Amniotic epithelial cell (primary cell): Measurements from ENCODE around the gene EEF1A2.
"Not testable (repeated sequence)": the region's sequence is repeated elsewhere in the genome, so short reads cannot be mapped to it uniquely, and the experiment has no call there.

Source experiments
- DNase-seq: peaks from one replicate; pipeline ENCODE4 v3.0.0-alpha.2; 2010; ENCODE audit warnings: low read depth

Gene EEF1A2

GRCh38 chr20:63520504-63520933 is 21.6 kb upstream of the EEF1A2 start, which contains the start of gene PPDPF:
TSS of gene PPDPF (plus strand) at chr20:63520765. CDS start at chr20:63521309, 544 bp downstream.
- peak; percentile 61 for DNase-seq

DNA sequence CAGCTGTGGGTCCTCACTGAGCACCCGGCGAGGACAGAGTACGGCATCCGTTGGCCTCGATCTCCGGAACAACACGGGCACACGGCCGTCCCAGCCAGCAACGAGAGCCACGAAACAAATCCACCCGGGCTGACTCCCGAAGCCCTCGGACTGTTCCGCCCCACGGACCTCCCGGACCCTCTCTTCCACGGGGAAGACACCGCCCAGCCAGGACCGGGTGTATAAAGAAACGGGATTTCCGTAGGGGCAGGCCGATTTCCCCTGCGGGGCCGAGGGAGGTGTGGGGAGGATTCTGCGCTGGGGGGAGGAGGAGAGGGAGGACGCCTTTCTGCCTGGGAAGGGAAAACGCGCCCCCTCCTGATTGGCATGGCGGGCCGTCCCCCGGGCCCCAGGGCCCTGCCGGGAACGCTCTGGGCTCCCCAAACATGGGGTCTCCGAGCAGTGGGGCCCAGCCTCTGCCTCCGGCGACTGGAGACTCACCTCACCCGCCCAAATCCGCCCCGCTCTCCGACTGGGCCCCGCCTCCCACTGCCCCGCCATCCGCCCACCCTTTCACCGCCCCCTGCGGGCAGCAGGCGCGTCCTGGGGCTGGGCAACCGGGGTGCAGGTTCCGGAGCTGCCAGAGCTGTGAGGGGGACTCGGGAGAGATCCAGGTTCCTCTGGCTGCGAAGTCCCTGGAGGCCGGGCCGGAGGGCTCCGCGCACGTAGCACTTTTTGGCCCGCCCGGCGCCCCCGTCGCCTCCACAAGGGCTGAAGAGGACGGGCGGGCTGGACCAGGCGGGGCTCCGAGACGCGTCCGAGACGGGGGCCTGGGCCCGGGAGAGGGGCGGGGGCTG is 21.0 kb upstream of the EEF1A2 start:
- no peak for DNase-seq

DNA sequence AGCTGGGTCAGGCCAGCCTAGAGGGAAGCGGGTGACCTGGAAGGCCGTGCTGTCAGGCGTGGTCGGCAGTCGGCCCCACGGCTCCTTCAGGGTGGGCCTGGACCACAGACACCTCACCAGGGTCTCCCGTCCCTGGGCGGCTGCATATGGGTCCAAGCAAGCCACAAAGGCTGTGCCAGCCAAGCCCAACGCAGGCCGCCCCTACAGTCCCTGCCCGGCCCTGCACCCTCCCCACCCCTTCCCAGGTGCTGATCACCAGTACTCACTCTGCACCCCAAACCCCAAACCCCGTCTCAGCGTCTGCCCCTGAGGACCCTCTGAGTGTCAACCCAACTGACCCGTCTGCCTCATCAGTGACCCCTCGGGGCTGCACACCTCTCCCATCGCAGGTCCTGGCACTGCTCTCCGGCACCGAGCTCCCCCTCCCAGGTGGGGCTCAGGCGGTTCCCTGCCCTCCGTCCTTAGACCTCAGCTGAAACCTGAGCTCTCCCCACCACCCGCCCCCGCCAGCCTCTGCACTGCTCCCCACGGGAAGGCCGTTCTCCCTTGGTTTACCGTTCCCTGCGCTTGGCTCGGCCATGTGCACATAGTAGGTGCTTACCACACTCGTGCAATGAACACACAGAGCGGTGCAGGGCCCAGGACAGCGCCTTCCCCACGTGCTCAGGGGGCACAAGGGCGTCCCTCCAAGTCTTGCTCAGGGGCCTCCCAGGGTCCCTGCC is 20.2 kb upstream of the EEF1A2 start:
- no peak for DNase-seq

DNA sequence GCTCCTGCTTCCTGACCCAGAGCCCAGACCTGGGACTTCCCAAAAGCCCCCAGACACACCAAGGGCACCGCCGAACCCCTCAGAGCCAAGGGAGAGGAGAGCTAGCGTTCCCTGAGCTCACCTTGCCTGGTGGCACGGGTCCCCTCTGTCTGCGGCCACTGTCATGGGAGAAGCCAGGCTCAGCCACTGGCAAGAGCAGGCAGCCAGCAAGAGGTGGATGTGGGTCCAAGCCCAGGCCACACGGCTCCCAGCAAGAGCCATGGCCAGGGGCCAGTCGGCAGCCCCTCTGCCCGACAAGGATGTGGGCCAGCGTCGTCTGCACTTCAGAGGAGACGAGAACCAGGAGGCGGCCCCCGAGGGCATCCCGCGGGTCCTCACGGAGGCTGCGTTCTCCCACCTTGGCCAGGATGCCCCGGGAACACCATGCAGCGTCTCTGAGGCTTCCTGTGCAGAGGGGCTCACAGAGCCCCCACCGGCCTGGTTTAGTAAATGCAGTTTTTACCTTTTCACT is 19.5 kb upstream of the EEF1A2 start:
- DNase-seq, result no peak

DNA sequence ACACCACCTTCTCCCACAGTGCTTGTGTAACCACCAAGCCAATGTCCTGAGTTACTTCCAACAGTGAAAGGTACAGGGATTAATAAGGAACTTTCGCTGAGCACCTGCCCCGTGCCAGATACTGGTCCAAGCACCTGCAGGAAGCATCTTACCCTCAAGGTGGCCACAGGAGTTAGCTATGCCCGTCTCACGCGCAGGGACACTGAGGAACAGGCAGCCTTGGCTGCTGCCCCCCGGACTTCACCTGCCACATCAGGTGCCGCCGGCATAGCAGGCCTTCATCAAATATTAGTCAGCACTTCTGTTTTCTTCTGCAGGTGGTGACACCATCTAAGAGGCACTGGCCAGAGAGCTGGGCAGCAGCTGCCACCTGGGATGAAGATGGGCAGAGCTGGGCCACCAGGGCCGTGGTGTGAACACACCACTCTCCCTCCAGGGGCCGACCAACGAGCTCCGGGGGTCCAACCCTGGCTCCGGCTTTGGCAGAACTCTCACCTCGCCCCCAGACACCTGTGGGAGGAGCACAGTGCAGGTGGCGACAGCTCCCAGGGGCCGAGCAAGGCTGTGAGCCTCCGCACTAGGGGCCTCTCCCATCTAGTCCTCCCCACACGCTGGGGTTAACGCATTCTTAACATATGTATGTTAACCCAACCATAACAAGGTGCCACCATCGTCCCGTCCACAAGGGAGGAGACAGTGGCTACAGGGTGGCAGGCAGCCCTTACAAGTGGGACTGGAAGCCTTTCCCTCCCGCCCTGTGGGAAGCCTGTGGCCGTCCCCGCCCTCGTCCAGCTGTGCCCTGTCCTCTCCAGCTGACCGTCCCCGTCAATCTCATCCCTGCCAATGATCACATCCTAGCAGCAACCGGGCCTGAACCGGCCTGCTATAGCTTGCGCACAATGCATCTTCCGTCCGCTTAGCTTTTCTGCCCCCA is 18.8 kb upstream of the EEF1A2 start:
- DNase-seq, result no peak

- DNase-seq, result not testable (repeated sequence)
Measured at GRCh38 chr20:63514520-63514919, 15.6 kb upstream of the EEF1A2 start.

DNA sequence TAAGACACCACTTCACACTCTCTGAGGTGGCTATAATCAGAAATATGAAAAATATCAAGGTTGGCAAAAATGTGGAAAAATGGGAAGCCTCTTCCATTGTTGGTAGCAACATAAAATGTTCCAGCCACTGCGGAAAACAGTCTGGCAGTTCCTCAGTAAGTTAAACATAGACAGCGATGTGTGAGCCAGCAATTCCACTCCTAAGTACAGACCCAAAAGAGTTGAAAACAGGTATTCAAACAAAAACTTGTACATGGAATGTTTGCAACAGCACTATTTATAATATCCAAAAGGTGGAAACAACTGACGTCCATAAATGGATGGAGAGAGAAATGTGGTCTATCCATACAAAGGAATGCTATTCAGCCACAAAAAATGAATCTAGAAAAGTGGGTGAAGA is 14.3 kb upstream of the EEF1A2 start:
- DNase-seq, result no peak

- no peak for DNase-seq
Measured at GRCh38 chr20:63509088-63509564, 10.2 kb upstream of the EEF1A2 start.

DNA sequence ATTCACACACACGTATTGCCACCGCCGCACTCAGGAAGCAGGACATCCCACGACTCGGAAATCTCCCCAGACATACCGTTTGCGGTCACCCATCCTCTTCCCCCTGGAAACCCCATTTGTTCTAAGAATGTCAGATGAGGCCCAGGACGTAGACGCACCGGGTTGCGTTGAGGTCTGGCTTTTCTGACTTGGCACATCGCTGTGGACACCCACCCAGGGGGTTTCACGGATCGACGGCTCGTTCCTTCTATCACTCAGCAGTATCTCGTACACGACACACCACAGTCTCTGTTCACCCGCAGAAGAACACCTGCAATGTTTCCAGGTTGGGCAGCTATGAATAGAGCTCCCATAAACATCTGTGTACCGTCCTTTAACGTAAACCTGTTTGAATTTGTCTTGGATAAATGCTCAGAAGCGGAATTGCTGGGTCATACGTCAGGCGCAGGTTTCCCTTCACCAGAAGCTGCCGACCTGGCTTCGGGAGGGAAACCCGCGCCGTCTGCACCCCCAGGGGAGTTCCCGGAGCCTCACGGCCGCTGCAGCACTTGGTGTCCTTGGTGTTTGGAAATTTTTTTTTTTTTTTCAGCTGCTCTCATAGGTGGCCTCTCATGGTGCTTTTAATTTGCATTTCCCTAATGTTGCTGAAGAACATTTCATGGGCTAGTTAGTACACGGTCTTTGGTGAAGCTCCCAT is 9.3 kb upstream of the EEF1A2 start:
- DNase-seq, result no peak

- DNase-seq, result no peak
Measured at GRCh38 chr20:63507083-63507743, 8.3 kb upstream of the EEF1A2 start.

GRCh38 chr20:63505723-63506122 is 6.8 kb upstream of the EEF1A2 start:
- no peak for DNase-seq

- DNase-seq, result no peak
Measured at GRCh38 chr20:63505281-63505680, 6.4 kb upstream of the EEF1A2 start.

DNA sequence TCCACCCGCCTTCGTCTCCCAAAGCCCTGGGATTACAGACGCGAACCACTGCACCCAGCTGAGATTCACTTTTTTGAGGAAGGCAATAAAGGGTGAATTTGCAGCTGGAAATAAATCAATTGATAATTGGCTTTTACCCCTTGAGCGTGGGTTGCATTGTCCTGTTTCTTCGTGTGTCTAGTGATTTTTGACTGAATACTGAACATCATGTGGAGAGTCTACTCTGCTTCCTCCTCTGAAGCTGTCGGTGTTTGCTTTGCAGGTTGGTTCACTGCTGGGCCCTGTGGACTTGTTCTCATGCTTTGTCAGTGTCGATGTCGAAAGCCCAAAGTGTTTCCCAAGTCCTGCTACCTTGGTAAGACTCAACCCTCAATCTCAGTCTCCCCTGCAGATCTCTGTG is 5.8 kb upstream of the EEF1A2 start:
- no peak for DNase-seq

- no peak for DNase-seq
Measured at GRCh38 chr20:63503524-63503923, 4.6 kb upstream of the EEF1A2 start.

DNA sequence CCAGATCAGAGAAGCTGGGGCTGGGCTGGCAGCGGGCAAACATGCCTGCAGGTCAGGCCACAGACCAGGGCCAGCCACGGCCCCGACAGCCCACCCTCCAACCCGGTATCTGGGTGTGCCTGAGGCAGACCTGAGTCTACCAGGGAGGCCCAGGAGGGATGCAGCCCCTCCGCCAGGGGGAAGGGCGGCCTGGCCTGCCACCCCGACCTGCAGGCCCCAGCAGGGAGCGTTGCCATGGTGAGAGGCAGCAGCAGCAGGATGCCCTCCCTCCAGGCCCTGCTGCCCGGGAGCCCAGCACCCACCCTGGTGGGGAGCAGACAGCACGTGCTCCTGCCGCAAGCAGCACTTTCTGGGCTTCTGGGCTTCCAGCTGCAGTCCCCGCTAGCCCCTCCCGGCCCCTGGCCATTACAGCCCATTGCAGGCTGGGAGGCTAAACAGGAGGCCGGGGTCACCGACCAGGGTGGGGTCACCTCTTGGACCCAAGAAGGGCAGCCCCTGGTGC is 3.8 kb upstream of the EEF1A2 start:
- DNase-seq, result no peak

- DNase-seq, result no peak
Measured at GRCh38 chr20:63501818-63502670, 3.2 kb upstream of the EEF1A2 start.

DNA sequence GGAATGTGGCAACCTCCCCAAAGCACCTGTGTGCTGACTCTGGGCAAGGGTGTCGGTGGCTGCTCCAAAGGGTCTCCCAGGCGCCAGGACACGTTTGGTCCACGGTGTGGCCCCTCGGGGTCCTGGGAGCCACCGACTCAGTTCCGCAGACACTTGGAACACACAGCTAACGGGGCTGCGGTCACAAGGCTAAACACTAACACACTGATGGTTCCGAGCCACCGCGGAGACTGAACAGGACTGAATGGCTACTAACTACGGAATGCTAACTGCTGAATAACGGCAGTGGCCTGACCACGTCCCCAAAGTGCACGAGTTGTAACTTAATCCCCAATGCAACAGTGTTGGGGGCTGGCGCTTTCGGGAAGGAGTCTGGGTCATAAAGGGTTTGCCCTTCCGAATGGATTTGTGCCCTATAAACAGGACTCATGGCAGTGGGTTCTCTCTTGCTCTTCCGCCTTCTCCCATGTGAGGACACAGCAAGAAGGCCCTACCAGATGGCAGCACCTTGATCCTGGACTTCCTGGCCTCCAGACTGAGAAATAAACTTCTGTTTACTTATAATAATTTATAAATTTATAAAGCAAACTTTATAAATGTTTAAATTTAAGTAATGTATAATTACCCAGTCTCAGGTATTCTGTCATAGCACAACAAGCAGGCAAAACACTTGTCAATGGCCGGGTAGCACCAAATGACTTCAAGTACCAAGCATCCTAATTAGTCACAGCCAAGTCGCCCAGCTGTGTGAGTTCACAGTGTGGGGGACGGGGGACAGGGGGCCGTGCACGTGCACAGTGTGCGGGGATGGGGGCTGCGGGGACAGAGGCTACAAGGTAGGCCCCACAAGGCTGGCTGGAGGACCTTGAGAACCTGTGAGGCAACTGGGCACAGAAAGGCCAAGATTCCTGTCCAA is 2.3 kb upstream of the EEF1A2 start:
- no peak for DNase-seq

GRCh38 chr20:63500151-63500901 is 1.4 kb upstream of the EEF1A2 start:
- no peak for DNase-seq
